GM23338 (cell line): Measurements from ENCODE around the gene FUT7.

Experiments
- CTCF ChIP-seq, 2 experiments: fragments of 200-600 bp in 1 of 2; sonication (generic) in 1 of 2; conservative IDR thresholded peaks; 2 replicates each; pipeline versions ENCODE4 v1.5.1 to v1.6.1; 2016 to 2017; ENCODE audit warnings: antibody characterized with exemption in 2 of 2, low read depth in 2 of 2, mild to moderate bottlenecking in 2 of 2, moderate library complexity in 1 of 2
- EZH2 ChIP-seq: fragments of 200-600 bp; sonication (generic); IDR thresholded peaks from one replicate; pipeline ENCODE4 v1.8.0; 2017; ENCODE audit warnings: antibody characterized with exemption, mild to moderate bottlenecking, low read depth; ENCODE audit not compliant: unreplicated experiment
- EZH2phosphoT487 ChIP-seq: fragments of 200-600 bp; sonication (generic); IDR thresholded peaks from one replicate; pipeline ENCODE4 v1.8.1; 2018; ENCODE audit warnings: antibody characterized with exemption; ENCODE audit not compliant: unreplicated experiment
- TF ChIP-seq, protein P1 (sequence below): IDR thresholded peaks from one replicate; pipeline ENCODE4 v1.6.1; 2018; ENCODE audit warnings: antibody characterized with exemption; ENCODE audit not compliant: unreplicated experiment

GRCh38 chr9:137037035-137037434 is 5.1 kb upstream of the FUT7 start:
- TF ChIP-seq, protein P1, sequence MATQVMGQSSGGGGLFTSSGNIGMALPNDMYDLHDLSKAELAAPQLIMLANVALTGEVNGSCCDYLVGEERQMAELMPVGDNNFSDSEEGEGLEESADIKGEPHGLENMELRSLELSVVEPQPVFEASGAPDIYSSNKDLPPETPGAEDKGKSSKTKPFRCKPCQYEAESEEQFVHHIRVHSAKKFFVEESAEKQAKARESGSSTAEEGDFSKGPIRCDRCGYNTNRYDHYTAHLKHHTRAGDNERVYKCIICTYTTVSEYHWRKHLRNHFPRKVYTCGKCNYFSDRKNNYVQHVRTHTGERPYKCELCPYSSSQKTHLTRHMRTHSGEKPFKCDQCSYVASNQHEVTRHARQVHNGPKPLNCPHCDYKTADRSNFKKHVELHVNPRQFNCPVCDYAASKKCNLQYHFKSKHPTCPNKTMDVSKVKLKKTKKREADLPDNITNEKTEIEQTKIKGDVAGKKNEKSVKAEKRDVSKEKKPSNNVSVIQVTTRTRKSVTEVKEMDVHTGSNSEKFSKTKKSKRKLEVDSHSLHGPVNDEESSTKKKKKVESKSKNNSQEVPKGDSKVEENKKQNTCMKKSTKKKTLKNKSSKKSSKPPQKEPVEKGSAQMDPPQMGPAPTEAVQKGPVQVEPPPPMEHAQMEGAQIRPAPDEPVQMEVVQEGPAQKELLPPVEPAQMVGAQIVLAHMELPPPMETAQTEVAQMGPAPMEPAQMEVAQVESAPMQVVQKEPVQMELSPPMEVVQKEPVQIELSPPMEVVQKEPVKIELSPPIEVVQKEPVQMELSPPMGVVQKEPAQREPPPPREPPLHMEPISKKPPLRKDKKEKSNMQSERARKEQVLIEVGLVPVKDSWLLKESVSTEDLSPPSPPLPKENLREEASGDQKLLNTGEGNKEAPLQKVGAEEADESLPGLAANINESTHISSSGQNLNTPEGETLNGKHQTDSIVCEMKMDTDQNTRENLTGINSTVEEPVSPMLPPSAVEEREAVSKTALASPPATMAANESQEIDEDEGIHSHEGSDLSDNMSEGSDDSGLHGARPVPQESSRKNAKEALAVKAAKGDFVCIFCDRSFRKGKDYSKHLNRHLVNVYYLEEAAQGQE: no peak
- TF ChIP-seq CTCF (conservative IDR thresholded peaks at IDR 0.05; ENCODE audit: low read depth in 2 of 2) (no peak), EZH2phosphoT487 (no peak), EZH2 (no peak)
